WI38 (cell line): ENCODE data around the gene TFEB.

Experiments
- H3K4me3 ChIP-seq: 2 replicates; pipeline ENCODE4 v1.5.1; 2011; ENCODE audit warnings: low read depth, mild to moderate bottlenecking, control low read depth, low read length
- TF ChIP-seq, protein P1 (sequence below): IDR thresholded peaks from 2 replicates; pipeline ENCODE4 v1.5.1; 2012; ENCODE audit warnings: low read depth, mild to moderate bottlenecking, control low read depth, low read length

The TFEB gene

DNA sequence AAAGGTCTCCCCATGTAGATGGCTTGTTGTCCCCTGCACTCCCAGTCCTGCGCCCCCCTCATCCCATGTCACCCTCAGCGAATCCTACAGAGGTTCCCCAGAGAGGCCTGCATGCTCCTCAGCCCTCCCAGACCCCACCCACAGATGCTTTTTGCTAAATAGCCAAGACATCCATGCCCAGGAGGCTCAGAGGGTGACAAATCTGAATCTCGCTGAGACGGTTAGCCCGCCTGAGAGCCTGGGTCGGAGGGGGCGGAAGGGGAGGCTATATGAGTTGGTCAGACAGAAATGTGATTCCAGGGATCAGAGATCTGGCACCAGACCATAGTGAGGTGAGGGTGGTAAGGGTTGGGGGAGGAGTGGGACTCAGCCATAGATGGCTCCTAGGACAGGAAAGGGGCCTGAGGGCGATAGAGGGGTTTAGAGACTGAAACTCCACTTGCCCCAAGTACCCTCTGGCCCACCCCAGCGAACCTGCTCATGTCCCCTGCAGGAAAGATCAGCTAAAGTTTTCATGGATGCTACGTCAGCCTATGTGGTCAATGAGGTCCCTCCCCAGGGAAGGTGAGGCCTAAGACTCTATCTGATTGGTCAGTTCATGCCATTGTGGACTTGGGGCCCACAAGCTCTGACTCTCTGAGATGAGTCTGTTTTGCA lies 33.2 kb downstream of the TFEB start:
- TF ChIP-seq, protein P1, sequence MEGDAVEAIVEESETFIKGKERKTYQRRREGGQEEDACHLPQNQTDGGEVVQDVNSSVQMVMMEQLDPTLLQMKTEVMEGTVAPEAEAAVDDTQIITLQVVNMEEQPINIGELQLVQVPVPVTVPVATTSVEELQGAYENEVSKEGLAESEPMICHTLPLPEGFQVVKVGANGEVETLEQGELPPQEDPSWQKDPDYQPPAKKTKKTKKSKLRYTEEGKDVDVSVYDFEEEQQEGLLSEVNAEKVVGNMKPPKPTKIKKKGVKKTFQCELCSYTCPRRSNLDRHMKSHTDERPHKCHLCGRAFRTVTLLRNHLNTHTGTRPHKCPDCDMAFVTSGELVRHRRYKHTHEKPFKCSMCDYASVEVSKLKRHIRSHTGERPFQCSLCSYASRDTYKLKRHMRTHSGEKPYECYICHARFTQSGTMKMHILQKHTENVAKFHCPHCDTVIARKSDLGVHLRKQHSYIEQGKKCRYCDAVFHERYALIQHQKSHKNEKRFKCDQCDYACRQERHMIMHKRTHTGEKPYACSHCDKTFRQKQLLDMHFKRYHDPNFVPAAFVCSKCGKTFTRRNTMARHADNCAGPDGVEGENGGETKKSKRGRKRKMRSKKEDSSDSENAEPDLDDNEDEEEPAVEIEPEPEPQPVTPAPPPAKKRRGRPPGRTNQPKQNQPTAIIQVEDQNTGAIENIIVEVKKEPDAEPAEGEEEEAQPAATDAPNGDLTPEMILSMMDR: no peak

DNA sequence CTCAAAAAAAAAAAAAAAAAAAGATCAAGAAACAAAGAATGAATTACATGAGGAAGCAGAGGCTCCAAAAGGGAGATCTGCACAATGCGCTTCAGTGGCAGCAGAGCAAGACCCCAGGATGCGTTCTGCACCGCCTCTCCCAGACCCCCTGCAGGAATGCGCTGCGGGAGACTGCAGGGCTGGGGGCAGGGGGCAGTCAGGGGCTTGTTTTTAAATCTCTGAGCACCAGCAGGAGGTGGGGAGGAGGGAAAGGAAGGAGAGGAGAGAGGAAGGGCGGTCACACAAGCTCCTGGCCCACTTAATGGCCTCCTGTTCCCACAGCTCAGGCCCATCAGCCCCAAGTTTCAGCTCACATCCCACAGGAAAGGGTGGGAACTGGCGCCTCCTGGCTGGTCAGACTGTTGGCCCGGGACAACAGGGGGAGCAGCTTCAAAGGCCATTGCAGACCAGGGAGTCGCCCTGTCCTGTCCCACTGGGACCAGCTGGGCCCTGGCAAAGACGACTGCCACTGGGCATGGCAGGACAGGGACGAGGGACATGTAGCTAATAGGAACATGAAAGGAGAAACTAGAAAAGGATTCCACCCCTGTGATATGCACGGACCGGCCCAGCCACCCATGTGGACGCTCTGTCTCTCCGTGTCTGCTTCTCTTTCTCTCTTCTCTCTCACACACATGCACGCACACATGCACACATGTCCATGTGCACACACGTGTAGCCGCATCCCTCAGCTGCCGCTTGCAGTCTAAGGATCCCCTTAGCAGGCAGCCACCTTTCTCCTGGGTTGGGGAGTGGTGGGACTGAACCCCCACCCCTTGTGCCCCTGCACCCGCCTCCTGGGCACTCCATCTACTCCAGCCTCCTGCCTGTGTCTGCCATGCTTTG lies 34.7 kb downstream of the TFEB start:
- TF ChIP-seq, protein P1: no peak
- H3K4me3 ChIP-seq: no peak overlapping the region

More for the DNA sequence above, 33.2 kb downstream of the TFEB start:
- H3K4me3 ChIP-seq: no peak overlapping the region

DNA sequence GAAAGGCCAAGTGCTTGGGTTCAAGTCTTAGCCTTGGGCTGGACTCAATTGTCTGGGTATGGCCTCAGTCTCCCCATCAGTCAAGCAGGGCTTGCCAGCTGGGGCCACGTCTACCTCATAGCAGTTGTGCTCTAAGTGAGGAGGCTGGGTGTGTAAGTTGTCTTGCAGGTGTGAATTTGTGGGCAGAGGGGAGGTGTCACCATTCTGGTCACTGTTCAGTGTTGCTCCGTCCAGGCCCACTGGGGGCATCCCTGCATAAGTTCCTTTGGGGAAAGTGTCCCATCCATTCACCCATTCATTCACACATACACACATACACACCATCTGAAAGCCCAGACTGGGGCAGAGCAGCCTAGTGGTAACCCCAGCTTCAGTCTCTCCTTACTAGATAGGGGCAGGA lies 36.3 kb downstream of the TFEB start:
- H3K4me3 ChIP-seq: no peak overlapping the region
- TF ChIP-seq, protein P1: no peak

DNA sequence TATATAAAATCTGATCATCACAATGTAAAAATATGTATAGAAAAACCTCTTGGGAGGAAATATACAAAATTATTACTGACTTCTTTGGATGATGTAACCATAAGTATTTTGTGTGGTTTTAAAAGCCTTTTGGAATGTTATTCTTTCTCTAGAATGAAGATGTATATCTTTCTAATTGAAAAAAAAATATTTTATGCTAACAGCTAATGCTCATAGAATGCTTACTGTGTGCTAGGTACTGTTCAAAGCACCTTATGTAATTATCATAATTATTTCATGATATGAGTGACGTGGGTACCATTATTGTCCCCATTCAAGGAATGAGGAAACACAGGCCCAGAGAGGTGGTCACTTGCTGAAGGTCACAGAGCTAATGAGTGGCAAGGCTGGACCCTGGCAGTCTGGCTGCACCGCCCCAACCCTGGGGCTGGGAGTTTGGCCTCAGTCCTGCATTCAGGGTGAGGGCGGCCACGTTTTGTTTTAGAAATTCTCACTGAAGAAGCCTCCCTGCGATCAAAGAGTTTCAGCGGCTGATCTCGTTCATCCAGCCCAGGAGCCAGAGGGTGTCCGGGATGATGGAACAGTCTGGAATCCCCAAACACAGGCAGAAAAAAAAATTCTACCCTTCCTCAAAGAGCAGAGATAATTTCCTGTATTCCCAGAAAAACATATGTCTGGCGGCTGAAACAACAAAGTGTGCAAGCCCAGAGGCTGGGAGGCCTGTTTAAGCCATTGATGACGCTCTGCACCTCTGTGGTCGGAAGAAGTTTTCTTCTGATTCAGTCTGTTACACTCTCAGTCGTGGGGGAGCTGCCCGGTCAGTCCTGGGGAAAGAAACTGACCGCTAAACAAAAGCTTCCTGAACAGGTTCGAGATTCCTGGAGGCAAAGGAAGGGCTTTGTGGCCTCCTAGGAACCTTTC lies 37.3 kb downstream of the TFEB start:
- TF ChIP-seq, protein P1: no peak
- no peak overlapping the region for H3K4me3 ChIP-seq

DNA sequence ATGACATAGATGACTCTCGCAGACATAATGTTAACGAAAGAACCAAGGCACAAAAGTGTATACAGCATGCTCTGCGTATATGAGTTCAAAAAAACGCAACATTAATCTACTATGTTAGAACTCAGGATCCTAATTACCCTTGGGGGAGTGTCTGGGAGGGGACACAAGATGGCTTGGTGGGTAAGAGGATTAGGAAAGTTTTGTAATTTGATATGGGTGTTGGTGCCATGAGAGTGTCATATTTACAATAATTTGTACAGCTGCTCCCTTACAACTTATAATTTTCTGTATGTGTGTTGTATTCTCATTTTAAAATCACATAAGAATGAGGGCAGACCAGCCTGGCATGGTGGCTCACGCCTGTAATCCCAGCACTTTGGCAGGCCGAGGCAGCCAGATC lies 38.6 kb downstream of the TFEB start:
- H3K4me3 ChIP-seq: no peak overlapping the region
- TF ChIP-seq, protein P1: no peak

DNA sequence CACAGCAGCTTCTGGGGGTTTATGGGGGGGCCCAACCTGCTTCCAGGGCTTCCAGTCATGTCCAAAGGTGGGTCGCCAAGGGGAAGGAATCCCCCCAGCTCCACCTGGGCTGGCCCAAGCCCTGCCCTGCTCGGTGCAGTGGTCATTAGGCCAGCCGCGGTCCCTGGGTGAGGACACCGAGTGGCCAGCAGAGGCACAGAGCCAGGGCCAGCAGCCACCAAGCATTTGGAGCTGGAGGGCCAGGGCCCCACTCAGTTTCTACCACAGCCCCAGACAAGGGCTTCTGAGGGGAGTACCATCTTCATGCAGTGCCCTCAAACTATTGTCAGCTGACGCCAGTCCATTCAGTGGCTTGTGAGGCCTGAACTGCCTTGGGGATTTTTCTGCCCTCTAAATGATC lies 39.6 kb downstream of the TFEB start:
- TF ChIP-seq, protein P1: no peak
- H3K4me3 ChIP-seq: no peak overlapping the region
